SU-DHL-6 (cell line): ENCODE data around the gene TTC36.

Experiments
- CTCF ChIP-seq: fragments of 200-600 bp; sonication (generic); IDR thresholded peaks from one replicate; pipeline ENCODE4 v1.5.1; 2017; ENCODE audit warnings: antibody characterized with exemption, mild to moderate bottlenecking, low read length, moderate library complexity; ENCODE audit not compliant: insufficient read depth, poor library complexity, severe bottlenecking
- EZH2phosphoT487 ChIP-seq: fragments of 200-600 bp; sonication (generic), shearing (Covaris generic); conservative IDR thresholded peaks from 2 replicates; pipeline ENCODE4 v1.6.1; 2018; ENCODE audit warnings: mild to moderate bottlenecking, antibody characterized with exemption, low read length, moderate library complexity, mixed read lengths

DNA sequence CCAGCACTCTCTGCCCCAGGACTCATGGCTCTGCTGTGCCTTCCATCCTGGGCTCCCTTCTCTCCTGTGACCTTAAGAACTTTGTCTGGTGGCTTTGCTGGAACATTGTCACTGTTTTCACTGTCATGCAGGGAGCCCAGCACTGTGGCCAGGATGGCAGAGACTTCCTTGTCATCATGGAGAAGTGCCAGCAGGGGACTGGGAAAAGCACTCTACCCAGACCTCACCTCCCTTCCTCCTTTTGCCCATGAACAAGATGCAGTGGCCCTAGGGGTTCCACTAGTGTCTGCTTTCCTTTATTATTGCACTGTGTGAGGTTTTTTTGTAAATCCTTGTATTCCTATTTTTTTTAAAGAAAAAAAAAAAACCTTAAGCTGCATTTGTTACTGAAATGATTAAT lies 2.9 kb upstream of the TTC36 start:
- no peak for TF ChIP-seq CTCF
- no peak for TF ChIP-seq EZH2phosphoT487
